ENCODE data around the gene THUMPD3.

THUMPD3 gene

GRCh38 chr3:9396632-9397331 lies 33.9 kb downstream of the THUMPD3 start:
- H3K4me3 ChIP-seq (ENCODE audit: low read depth, low read length): peak overlapping the region; percentile 75
- ChIA-PET POLR2A (interaction anchor here (0.6 to 4.6 kb wide), 21 partner anchors 8 to 353 kb away, joined by 3 to 29 read pairs (median 5); partner anchors contain the start of genes OGG1 and THUMPD3), CTCF (interaction anchor here (0.5 to 2.7 kb wide), 6 partner anchors 13 to 746 kb away, joined by 3 to 9 read pairs (median 4); partner anchors contain the start of gene THUMPD3)
- DNase-seq (ENCODE audit: low read depth, low spot score): peak; percentile 99
- TF ChIP-seq, protein P1, sequence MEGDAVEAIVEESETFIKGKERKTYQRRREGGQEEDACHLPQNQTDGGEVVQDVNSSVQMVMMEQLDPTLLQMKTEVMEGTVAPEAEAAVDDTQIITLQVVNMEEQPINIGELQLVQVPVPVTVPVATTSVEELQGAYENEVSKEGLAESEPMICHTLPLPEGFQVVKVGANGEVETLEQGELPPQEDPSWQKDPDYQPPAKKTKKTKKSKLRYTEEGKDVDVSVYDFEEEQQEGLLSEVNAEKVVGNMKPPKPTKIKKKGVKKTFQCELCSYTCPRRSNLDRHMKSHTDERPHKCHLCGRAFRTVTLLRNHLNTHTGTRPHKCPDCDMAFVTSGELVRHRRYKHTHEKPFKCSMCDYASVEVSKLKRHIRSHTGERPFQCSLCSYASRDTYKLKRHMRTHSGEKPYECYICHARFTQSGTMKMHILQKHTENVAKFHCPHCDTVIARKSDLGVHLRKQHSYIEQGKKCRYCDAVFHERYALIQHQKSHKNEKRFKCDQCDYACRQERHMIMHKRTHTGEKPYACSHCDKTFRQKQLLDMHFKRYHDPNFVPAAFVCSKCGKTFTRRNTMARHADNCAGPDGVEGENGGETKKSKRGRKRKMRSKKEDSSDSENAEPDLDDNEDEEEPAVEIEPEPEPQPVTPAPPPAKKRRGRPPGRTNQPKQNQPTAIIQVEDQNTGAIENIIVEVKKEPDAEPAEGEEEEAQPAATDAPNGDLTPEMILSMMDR (IDR thresholded peaks at IDR 0.05; ENCODE audit: insufficient read depth, low read length, missing control alignments): no peak

GRCh38 chr3:9397332-9397905 lies 34.6 kb downstream of the THUMPD3 start, which contains the start of gene SETD5:
TSS of gene SETD5 (plus strand) at chr3:9397615. CDS start at chr3:9428939, 31,324 bp downstream.
- H3K4me3 ChIP-seq (ENCODE audit: low read depth, low read length): peak within 1 kb of the TSS; percentile 95
- TF ChIP-seq, protein P1 (IDR thresholded peaks at IDR 0.05; ENCODE audit: insufficient read depth, low read length, missing control alignments): no peak
- ChIA-PET POLR2A (interaction anchor here (0.6 to 4.6 kb wide), 16 partner anchors 14 to 474 kb away, joined by 3 to 29 read pairs (median 6); partner anchors contain the start of genes OGG1 and THUMPD3), CTCF (interaction anchor here (0.6 to 2.7 kb wide), 3 partner anchors 14 to 26 kb away, joined by 3 to 9 read pairs (median 4); no protein-coding TSS in a partner anchor)
- peak; percentile 65 for DNase-seq (ENCODE audit: low read depth, low spot score)

- DNase-seq (ENCODE audit: low read depth, low spot score): no peak
- TF ChIP-seq, protein P1 (IDR thresholded peaks at IDR 0.05; ENCODE audit: insufficient read depth, low read length, missing control alignments): no peak
- ChIA-PET POLR2A (interaction anchor here (0.6 to 4.6 kb wide), 9 partner anchors 14 to 473 kb away, joined by 3 to 29 read pairs (median 7); partner anchors contain the start of gene THUMPD3), CTCF (interaction anchor here (0.6 kb wide), 1 partner anchor 24 kb away, joined by 3 read pairs; no protein-coding TSS in a partner anchor)
- peak overlapping the region; percentile 95 for H3K4me3 ChIP-seq (ENCODE audit: low read depth, low read length)
These were observed 35.2 kb downstream of the THUMPD3 start for GRCh38 chr3:9397906-9398699.

GRCh38 chr3:9398700-9399336 lies 36.0 kb downstream of the THUMPD3 start:
- TF ChIP-seq, protein P1 (IDR thresholded peaks at IDR 0.05; ENCODE audit: insufficient read depth, low read length, missing control alignments): no peak
- H3K4me3 ChIP-seq (ENCODE audit: low read depth, low read length): peak overlapping the region; percentile 95
- CTCF ChIA-PET: interaction anchor here (0.9 to 1.4 kb wide), 7 partner anchors 12 to 105 kb away, joined by 3 to 5 read pairs (median 3); partner anchors contain the start of gene THUMPD3
- POLR2A ChIA-PET: no interaction called here
- no peak for DNase-seq (ENCODE audit: low read depth, low spot score)

GRCh38 chr3:9399337-9399703 lies 36.5 kb downstream of the THUMPD3 start:
- no peak for DNase-seq (ENCODE audit: low read depth, low spot score)
- peak overlapping the region; percentile 95 for H3K4me3 ChIP-seq (ENCODE audit: low read depth, low read length)
- POLR2A ChIA-PET: interaction anchor here (0.7 to 1.1 kb wide), 2 partner anchors 17 to 37 kb away, joined by 3 to 4 read pairs; no protein-coding TSS in a partner anchor
- TF ChIP-seq, protein P1 (IDR thresholded peaks at IDR 0.05; ENCODE audit: insufficient read depth, low read length, missing control alignments): no peak
- CTCF ChIA-PET: interaction anchor here (0.9 to 1.4 kb wide), 7 partner anchors 11 to 104 kb away, joined by 3 to 5 read pairs (median 3); partner anchors contain the start of gene THUMPD3

All from AG04449 (cell line).